Astrocyte (in vitro differentiated cells and primary cell): Measurements from ENCODE around the gene FASTKD1. TPM values are rescaled to one million over a fixed set of nuclear protein-coding genes. Genes with fewer than 3 reads are reported as not detected.
"Not testable (repeated sequence)": the region's sequence is repeated elsewhere in the genome, so short reads cannot be mapped to it uniquely, and the experiment has no call there.

Experiments
- DNase-seq: peaks from one replicate; pipeline ENCODE4 v3.0.0-alpha.2; 2010; ENCODE audit warnings: low read depth
- FAIRE-seq: peaks from 2 replicates; lab custom pipeline; 2011; peaks lifted over from hg19 to GRCh38; lab: Jason Lieb, UNC
- H2AFZ ChIP-seq: 2 replicates; pipeline ENCODE4 v1.6.0; 2012; ENCODE audit warnings: low read depth, low read length, inconsistent platforms
- H3K27ac ChIP-seq: 2 replicates; pipeline ENCODE4 v1.5.1; 2011; ENCODE audit warnings: low read depth, low read length, inconsistent platforms
- H3K27me3 ChIP-seq: 2 replicates; pipeline ENCODE4 v1.6.0; 2011; ENCODE audit warnings: low read length, inconsistent platforms; ENCODE audit not compliant: insufficient read depth
- H3K36me3 ChIP-seq: 2 replicates; pipeline ENCODE4 v1.5.1; 2011; ENCODE audit warnings: low read length, inconsistent platforms; ENCODE audit not compliant: insufficient read depth
- H3K4me1 ChIP-seq: 2 replicates; pipeline ENCODE4 v1.5.1; 2011; ENCODE audit warnings: low read length, inconsistent platforms; ENCODE audit not compliant: insufficient read depth
- H3K4me2 ChIP-seq: 2 replicates; pipeline ENCODE4 v1.6.0; 2012; ENCODE audit warnings: low read length, inconsistent platforms
- H3K4me3 ChIP-seq: 2 replicates; pipeline ENCODE4 v1.5.1; 2011; ENCODE audit warnings: low read depth, mild to moderate bottlenecking, low read length, inconsistent platforms; ENCODE audit not compliant: insufficient read depth
- H3K79me2 ChIP-seq: 2 replicates; pipeline ENCODE4 v1.6.0; 2012; ENCODE audit warnings: mild to moderate bottlenecking, low read length, inconsistent platforms; ENCODE audit not compliant: insufficient read depth
- H3K9ac ChIP-seq: 2 replicates; pipeline ENCODE4 v1.6.0; 2012; ENCODE audit warnings: mild to moderate bottlenecking, low read length, inconsistent platforms
- H3K9me3 ChIP-seq: 2 replicates; pipeline ENCODE4 v1.5.1; 2012; ENCODE audit warnings: low read depth, mild to moderate bottlenecking, low read length, inconsistent platforms; ENCODE audit not compliant: insufficient read depth
- H4K20me1 ChIP-seq: 2 replicates; pipeline ENCODE4 v1.6.0; 2012; ENCODE audit warnings: low read length, inconsistent platforms; ENCODE audit not compliant: insufficient read depth
- H3K27ac Mint-ChIP-seq: one replicate; pipeline ENCODE4 v1.8.0; 2021; ENCODE audit warnings: mild to moderate bottlenecking, mixed read lengths; ENCODE audit not compliant: unreplicated experiment
- H3K27me3 Mint-ChIP-seq: one replicate; pipeline ENCODE4 v1.8.0; 2021; ENCODE audit warnings: low read depth, mixed read lengths; ENCODE audit not compliant: unreplicated experiment
- H3K36me3 Mint-ChIP-seq: one replicate; pipeline ENCODE4 v1.8.0; 2021; ENCODE audit warnings: low read depth, mixed read lengths; ENCODE audit not compliant: unreplicated experiment
- H3K4me1 Mint-ChIP-seq: one replicate; pipeline ENCODE4 v1.8.0; 2021; ENCODE audit warnings: low read depth, mixed read lengths; ENCODE audit not compliant: unreplicated experiment
- H3K4me3 Mint-ChIP-seq: one replicate; pipeline ENCODE4 v1.8.0; 2021; ENCODE audit warnings: mild to moderate bottlenecking, moderate library complexity, mixed read lengths; ENCODE audit not compliant: unreplicated experiment
- H3K9me3 Mint-ChIP-seq: one replicate; pipeline ENCODE4 v1.8.0; 2021; ENCODE audit warnings: mild to moderate bottlenecking, mixed read lengths; ENCODE audit not compliant: unreplicated experiment
- EZH2 ChIP-seq: IDR thresholded peaks from 2 replicates; pipeline ENCODE4 v1.6.1; 2012; ENCODE audit warnings: mild to moderate bottlenecking, low read length, inconsistent platforms; ENCODE audit not compliant: insufficient read depth
- total RNA-seq: library from RNA; stranded (reverse); gene quantifications from 2 replicates; pipeline ENCODE4 v1.2.1, GENCODE V29; 2021
- TF ChIP-seq, protein P1 (sequence below): IDR thresholded peaks from 2 replicates; pipeline ENCODE4 v1.5.1; 2011; ENCODE audit warnings: low read depth, mild to moderate bottlenecking, inconsistent platforms, low read length, moderate library complexity; ENCODE audit not compliant: insufficient read depth

Gene FASTKD1
- total RNA-seq, 1 donor from 2014 or later = 37.3 TPM

GRCh38 chr2:169585673-169586072, 12.0 kb upstream of the FASTKD1 start:
- H3K9ac ChIP-seq = peak overlapping the region; percentile 97
- peak overlapping the region; percentile 96 for H3K27ac ChIP-seq
- Mint-ChIP-seq H3K4me3 (peak overlapping the region; percentile 99), H3K9me3 (no peaks in the 10 kb centered on the region), H3K27ac (peak overlapping the region; percentile 99), H3K36me3 (peaks cover 2% of the 10 kb centered on the region), H3K4me1 (peaks cover 6% of the 10 kb centered on the region), H3K27me3 (no peaks in the 10 kb centered on the region)
- H4K20me1 ChIP-seq = peaks cover 25% of the 10 kb centered on the region
- peaks cover 68% of the 10 kb centered on the region for H3K79me2 ChIP-seq
- FAIRE-seq (no peak), DNase-seq (peak; percentile 1)
- no peak for TF ChIP-seq EZH2
- TF ChIP-seq, protein P1, sequence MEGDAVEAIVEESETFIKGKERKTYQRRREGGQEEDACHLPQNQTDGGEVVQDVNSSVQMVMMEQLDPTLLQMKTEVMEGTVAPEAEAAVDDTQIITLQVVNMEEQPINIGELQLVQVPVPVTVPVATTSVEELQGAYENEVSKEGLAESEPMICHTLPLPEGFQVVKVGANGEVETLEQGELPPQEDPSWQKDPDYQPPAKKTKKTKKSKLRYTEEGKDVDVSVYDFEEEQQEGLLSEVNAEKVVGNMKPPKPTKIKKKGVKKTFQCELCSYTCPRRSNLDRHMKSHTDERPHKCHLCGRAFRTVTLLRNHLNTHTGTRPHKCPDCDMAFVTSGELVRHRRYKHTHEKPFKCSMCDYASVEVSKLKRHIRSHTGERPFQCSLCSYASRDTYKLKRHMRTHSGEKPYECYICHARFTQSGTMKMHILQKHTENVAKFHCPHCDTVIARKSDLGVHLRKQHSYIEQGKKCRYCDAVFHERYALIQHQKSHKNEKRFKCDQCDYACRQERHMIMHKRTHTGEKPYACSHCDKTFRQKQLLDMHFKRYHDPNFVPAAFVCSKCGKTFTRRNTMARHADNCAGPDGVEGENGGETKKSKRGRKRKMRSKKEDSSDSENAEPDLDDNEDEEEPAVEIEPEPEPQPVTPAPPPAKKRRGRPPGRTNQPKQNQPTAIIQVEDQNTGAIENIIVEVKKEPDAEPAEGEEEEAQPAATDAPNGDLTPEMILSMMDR = no peak
- H3K4me1 ChIP-seq = peaks cover 6% of the 10 kb centered on the region
- no peaks in the 10 kb centered on the region for H3K9me3 ChIP-seq
- H3K27me3 ChIP-seq = no peaks in the 10 kb centered on the region
- H3K4me2 ChIP-seq = peak overlapping the region; percentile 92
- H2AFZ ChIP-seq = no peak overlapping the region
- H3K36me3 ChIP-seq = no peaks in the 10 kb centered on the region
- H3K4me3 ChIP-seq = peak overlapping the region; percentile 95

DNA sequence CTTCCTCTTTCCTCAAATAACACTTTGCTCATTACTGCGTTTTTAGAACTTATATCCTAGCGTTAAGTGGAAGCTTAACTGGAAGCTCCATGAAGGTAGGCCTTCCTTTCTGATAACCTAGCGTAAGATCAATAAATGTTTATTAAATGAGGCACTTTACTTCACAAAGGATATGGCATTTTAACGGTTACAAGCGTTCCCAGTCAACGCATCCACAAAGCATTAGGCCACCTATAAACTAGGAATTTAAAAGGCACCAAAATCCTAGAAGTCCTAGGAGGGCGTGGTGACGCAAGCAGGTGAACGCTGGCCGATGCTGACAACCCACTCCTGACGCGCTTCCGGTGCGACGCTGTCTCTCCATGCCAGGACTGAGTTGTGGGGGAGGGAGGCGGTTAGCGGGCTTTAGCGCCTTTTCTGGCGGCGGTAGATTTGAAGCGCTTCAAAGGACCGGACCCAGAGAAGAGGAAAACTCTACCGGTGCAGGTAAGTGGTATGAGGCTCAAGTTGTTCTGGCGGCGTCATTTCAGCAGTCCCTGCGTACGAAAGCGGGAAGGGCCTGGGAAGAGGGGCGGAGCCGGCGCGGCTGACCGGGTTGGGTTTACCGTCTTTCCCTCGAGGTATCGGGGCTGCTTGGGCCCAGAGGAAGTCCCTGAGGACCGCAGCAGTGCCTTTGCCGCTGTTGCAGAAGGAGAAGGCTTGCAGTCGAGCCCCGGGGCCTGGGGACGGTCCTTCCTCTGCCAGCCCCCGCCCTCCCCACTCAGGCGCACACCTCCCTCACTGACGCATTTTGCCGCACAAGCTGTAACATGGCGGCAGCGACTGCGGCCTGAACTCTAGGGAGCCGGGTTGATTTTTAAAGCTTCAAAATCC, 10.6 kb upstream of the FASTKD1 start, which contains the start of gene PPIG:
TSS of gene PPIG (plus strand) at position 347 of the 873 bp plus-strand sequence. CDS start 19,691 bp downstream, outside the sequence.
- Mint-ChIP-seq H3K27me3 (no peaks in the 10 kb centered on the region), H3K27ac (peak within 1 kb of the TSS; percentile 99), H3K4me1 (peaks cover 4% of the 10 kb centered on the region), H3K9me3 (no peaks in the 10 kb centered on the region), H3K4me3 (peak within 1 kb of the TSS; percentile 99), H3K36me3 (peaks cover 2% of the 10 kb centered on the region)
- Histone ChIP-seq H3K9me3 (no peaks in the 10 kb centered on the region), H3K9ac (peak within 1 kb of the TSS; percentile 97), H4K20me1 (peaks cover 21% of the 10 kb centered on the region), H3K4me3 (peak within 1 kb of the TSS; percentile 95), H3K4me1 (peaks cover 6% of the 10 kb centered on the region), H3K79me2 (peaks cover 53% of the 10 kb centered on the region), H3K27ac (peak within 1 kb of the TSS; percentile 96), H3K36me3 (no peaks in the 10 kb centered on the region), H3K4me2 (peak within 1 kb of the TSS; percentile 92), H2AFZ (peak within 1 kb of the TSS; percentile 92), H3K27me3 (no peaks in the 10 kb centered on the region)
- DNase-seq = peak; percentile 88
- TF ChIP-seq EZH2 = no peak
- TF ChIP-seq, protein P1 = no peak
- no peak for FAIRE-seq

GRCh38 chr2:169583518-169583917, 9.9 kb upstream of the FASTKD1 start:
- no peak for FAIRE-seq
- peaks cover 4% of the 10 kb centered on the region for H3K4me1 Mint-ChIP-seq
- H3K27me3 Mint-ChIP-seq = peaks cover 7% of the 10 kb centered on the region
- Histone ChIP-seq H3K36me3 (no peaks in the 10 kb centered on the region), H3K27ac (no peak overlapping the region), H3K79me2 (peaks cover 46% of the 10 kb centered on the region), H3K4me3 (no peak overlapping the region), H3K27me3 (no peaks in the 10 kb centered on the region), H3K9me3 (no peaks in the 10 kb centered on the region), H3K4me1 (peaks cover 6% of the 10 kb centered on the region), H2AFZ (peak overlapping the region; percentile 92), H3K9ac (no peak overlapping the region), H4K20me1 (peaks cover 14% of the 10 kb centered on the region), H3K4me2 (no peak overlapping the region)
- no peak for DNase-seq
- peak overlapping the region; percentile 99 for H3K4me3 Mint-ChIP-seq
- TF ChIP-seq EZH2 = no peak
- TF ChIP-seq, protein P1 = no peak
- H3K27ac Mint-ChIP-seq = no peak overlapping the region
- H3K36me3 Mint-ChIP-seq = peaks cover 2% of the 10 kb centered on the region
- no peaks in the 10 kb centered on the region for H3K9me3 Mint-ChIP-seq

DNA sequence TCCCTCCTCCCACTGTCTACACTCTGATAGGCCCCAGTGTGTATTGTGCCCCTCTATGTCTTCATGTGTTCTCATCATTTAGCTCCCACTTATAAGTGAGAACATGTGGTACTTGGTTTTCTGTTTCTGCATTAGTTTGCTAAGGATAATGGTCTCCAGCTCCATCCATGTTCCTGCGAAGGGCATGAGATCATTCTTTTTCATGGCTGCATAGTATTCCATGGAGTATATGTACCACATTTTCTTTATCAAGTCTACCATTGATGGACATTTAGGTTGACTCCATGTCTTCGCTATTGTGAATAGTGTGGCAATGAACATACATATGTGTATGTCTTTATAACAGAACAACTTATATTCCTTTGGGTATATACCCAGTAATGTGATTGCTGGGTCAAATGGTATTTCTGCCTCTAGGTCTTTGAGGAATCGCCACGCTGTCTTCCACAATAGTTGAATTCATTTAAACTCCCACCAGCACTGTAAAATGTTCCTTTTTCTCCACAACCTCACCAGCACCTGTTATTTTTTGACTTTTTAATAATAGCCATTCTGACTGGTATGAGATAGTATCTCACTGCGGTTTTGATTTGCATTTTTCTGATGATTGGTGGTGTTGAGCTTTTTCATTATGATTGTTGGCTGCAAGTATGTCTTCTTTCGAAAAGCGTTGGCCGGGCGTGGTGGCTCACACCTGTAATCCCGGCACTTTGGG, 9.0 kb upstream of the FASTKD1 start:
- not testable (repeated sequence) for H3K27ac ChIP-seq, H3K36me3 Mint-ChIP-seq, H3K9me3 ChIP-seq, H3K27ac Mint-ChIP-seq, H3K4me1 Mint-ChIP-seq, DNase-seq, H3K4me3 ChIP-seq, H3K4me2 ChIP-seq, H3K9me3 Mint-ChIP-seq, H3K27me3 ChIP-seq, H3K27me3 Mint-ChIP-seq, H3K36me3 ChIP-seq, H3K9ac ChIP-seq, FAIRE-seq, H2AFZ ChIP-seq, H3K4me1 ChIP-seq
- Histone ChIP-seq H4K20me1 (peaks cover 10% of the 10 kb centered on the region), H3K79me2 (peaks cover 38% of the 10 kb centered on the region)
- peak overlapping the region; percentile 57 for H3K4me3 Mint-ChIP-seq
